GM12878 (cell line): ENCODE results near the gene COL7A1. TPM values are rescaled to one million over a fixed set of nuclear protein-coding genes. Genes with fewer than 3 reads are reported as not detected.

Experiments used
- ATAC-seq: fragments of 200-7000 bp; cut with Tn5 transposase; 3 replicates; pipeline ENCODE4 v1.9.1; 2020; ENCODE audit warnings: mild to moderate bottlenecking, moderate library complexity
- BruUV-seq: library from RNA; stranded (reverse); fragments of 400-500 nt; replicated peaks from 2 replicates; lab custom pipeline; 2021; lab: Mats Ljungman, UMichigan
- CTCF ChIA-PET: fragments of 300-600 bp; sonication (Branson Sonifier 250); formaldehyde crosslinking; extraction: SDS; loops from one replicate; lab custom pipeline; 2021; ENCODE audit warnings: inconsistent platforms; lab: Yijun Ruan, JAX
- POLR2A ChIA-PET: fragments of 350-600 bp; formaldehyde crosslinking; extraction: SDS; loops from one replicate; lab custom pipeline; 2021; ENCODE audit warnings: inconsistent platforms; lab: Charles Lee
- RAD21 ChIA-PET: fragments of 300-600 bp; sonication (Branson Sonifier 250); formaldehyde crosslinking; loops from one replicate; lab custom pipeline; 2023; ENCODE audit warnings: antibody characterized with exemption; ENCODE audit not compliant: unreplicated experiment; lab: Charles Lee
- SMC1A ChIA-PET: fragments of 300-600 bp; sonication (Branson Sonifier 250); formaldehyde crosslinking; loops from one replicate; lab custom pipeline; 2023; ENCODE audit not compliant: unreplicated experiment, uncharacterized antibody; lab: Charles Lee
- DNase-seq: peaks from one replicate; pipeline ENCODE4 v3.0.0-alpha.2; 2011; ENCODE audit warnings: low read depth, low spot score
- FAIRE-seq: peaks from 3 replicates; lab custom pipeline; 2011; peaks lifted over from hg19 to GRCh38; lab: Jason Lieb, UNC
- H2AFZ ChIP-seq: 2 replicates; pipeline ENCODE4 v1.6.0; 2011; ENCODE audit warnings: low read depth, low read length, control low read depth; ENCODE audit not compliant: control insufficient read depth
- H3K27ac ChIP-seq: 2 replicates; pipeline ENCODE4 v1.5.1; 2011; ENCODE audit warnings: control low read depth; ENCODE audit not compliant: control insufficient read depth, insufficient read depth
- H3K27me3 ChIP-seq, 2 experiments: replicated peaks in 1 of 2; 2 replicates each; pipeline versions ENCODE4 v1.6.0 to v1.6.1; 2011; ENCODE audit warnings: low read length in 1 of 2; ENCODE audit not compliant: control insufficient read depth in 2 of 2, insufficient read depth in 2 of 2
- H3K36me3 ChIP-seq, 2 experiments: 2 replicates each; pipeline ENCODE4 v1.5.1; 2011; ENCODE audit warnings: low read length in 1 of 2; ENCODE audit not compliant: control insufficient read depth in 2 of 2, insufficient read depth in 2 of 2
- H3K4me1 ChIP-seq: 2 replicates; pipeline ENCODE4 v1.6.1; 2011; ENCODE audit warnings: mild to moderate bottlenecking, low read length, moderate library complexity, mixed read lengths; ENCODE audit not compliant: control insufficient read depth, insufficient read depth
- H3K4me2 ChIP-seq: 2 replicates; pipeline ENCODE4 v1.6.0; 2011; ENCODE audit warnings: control low read depth; ENCODE audit not compliant: control insufficient read depth, insufficient read depth
- H3K4me3 ChIP-seq: fragments of 200-600 bp; sonication (generic); 2 replicates; pipeline ENCODE4 v1.5.1; 2016
- H3K79me2 ChIP-seq: 2 replicates; pipeline ENCODE4 v1.6.0; 2011; ENCODE audit warnings: low read length; ENCODE audit not compliant: control insufficient read depth, insufficient read depth
- H3K9ac ChIP-seq: 2 replicates; pipeline ENCODE4 v1.8.0; 2011; ENCODE audit warnings: low read length, control low read depth, mixed read lengths; ENCODE audit not compliant: control insufficient read depth, insufficient read depth
- H3K9me3 ChIP-seq: replicated peaks from 3 replicates; pipeline ENCODE4 v1.5.1; 2011; ENCODE audit warnings: mild to moderate bottlenecking, low read length; ENCODE audit not compliant: control insufficient read depth, insufficient read depth
- H4K20me1 ChIP-seq: 2 replicates; pipeline ENCODE4 v1.6.0; 2011; ENCODE audit not compliant: control insufficient read depth, insufficient read depth
- ATF2 ChIP-seq: IDR thresholded peaks from 2 replicates; pipeline ENCODE4 v1.6.1; 2012; ENCODE audit warnings: low read length, inconsistent platforms
- E4F1 ChIP-seq: fragments of 450-650 bp; IDR thresholded peaks from 2 replicates; pipeline ENCODE4 v1.6.1; 2018; ENCODE audit warnings: borderline replicate concordance, mild to moderate bottlenecking; ENCODE audit not compliant: partially characterized antibody
- FOS ChIP-seq: IDR thresholded peaks from 3 replicates; pipeline ENCODE4 v1.6.1; 2011; ENCODE audit warnings: borderline replicate concordance; ENCODE audit not compliant: insufficient read length; ENCODE audit errors: extremely low read depth
- HSF1 ChIP-seq: fragments of 150-350 bp; IDR thresholded peaks from 2 replicates; pipeline ENCODE4 v1.6.1; 2014; ENCODE audit warnings: mild to moderate bottlenecking, low read depth, low read length
- IKZF1 ChIP-seq: fragments of 450-650 bp; conservative IDR thresholded peaks from 2 replicates; pipeline ENCODE4 v1.6.1; 2017; ENCODE audit warnings: antibody characterized with exemption, mild to moderate bottlenecking
- KLF5 ChIP-seq: fragments of 450-650 bp; IDR thresholded peaks from 2 replicates; pipeline ENCODE4 v1.6.1; 2014; ENCODE audit warnings: mild to moderate bottlenecking; ENCODE audit not compliant: partially characterized antibody
- NFXL1 ChIP-seq: fragments of 450-650 bp; IDR thresholded peaks from 2 replicates; pipeline ENCODE4 v1.6.1; 2017; ENCODE audit warnings: antibody characterized with exemption, mild to moderate bottlenecking, borderline replicate concordance
- WRNIP1 ChIP-seq: IDR thresholded peaks from 2 replicates; pipeline ENCODE4 v1.6.1; 2011; ENCODE audit warnings: low read depth, low read length, improper control_type of control experiment, borderline replicate concordance
- WGBS: methylation state at CpG from one replicate; pipeline ENCODE4 v1.1.6; 2016; ENCODE audit warnings: low lambda C conversion rate; ENCODE audit not compliant: insufficient replicate concordance, insufficient coverage; ENCODE audit errors: missing lambda C conversion rate; 5-methylcytosine and 5-hydroxymethylcytosine counted together
- in situ Hi-C: fragments of 300-500 bp; cut with MboI; formaldehyde crosslinking; loops from 9 replicates; pipeline ENCODE4 v1.14.3; 2018; ENCODE audit warnings: mixed read lengths
- intact Hi-C: fragments of 100-400 bp; cut with micrococcal nuclease; formaldehyde crosslinking; loops from one replicate; pipeline ENCODE4 v1.14.2; 2022; ENCODE audit not compliant: unreplicated experiment
- polyA plus RNA-seq, 11 experiments: library from polyadenylated mRNA; depleted of rRNA in 4 of 11; unstranded in 6 of 11; stranded (reverse) in 5 of 11; fragments of >200 nt; fragmentation: Nextera tagmentation in 4 of 11; fragmentation: Illumina TruSeq in 1 of 11; extraction: Ambion mirVana in 4 of 11; extraction: Trizol in 1 of 11; gene quantifications; 1 replicate in 1 of 11; 2 replicates in 10 of 11; pipeline versions ENCODE4 v1.2.1 to v1.2.3, GENCODE V29; 2011 to 2016; ENCODE audit warnings: inconsistent platforms in 2 of 11, missing spikeins in 2 of 11, low read depth in 1 of 11
- total RNA-seq, 4 experiments: library from RNA; depleted of rRNA in 3 of 4; stranded (reverse); fragments of >200 nt in 3 of 4; fragmentation: Illumina TruSeq in 1 of 4; extraction: Trizol in 1 of 4; gene quantifications; 2 replicates each; pipeline versions ENCODE4 v1.2.1 to v1.2.3, GENCODE V29; 2013 to 2021

The COL7A1 gene
- total and polyA plus RNA-seq, 10 of the 15 experiments (the other 5 are each of a cell fraction or from before 2014, with no cell fraction given) = 0.01 to 1.9 (median 0.29) TPM; not detected in 1

GRCh38 chr3:48591436-48591835, 3.7 kb downstream of the COL7A1 start:
- Histone ChIP-seq H3K36me3 (no peaks in the 10 kb centered on the region), H3K79me2 (no peaks in the 10 kb centered on the region), H3K9ac (no peak overlapping the region), H4K20me1 (no peaks in the 10 kb centered on the region), H3K4me1 (no peaks in the 10 kb centered on the region; the same call in 1 of the 2 replicates), H3K27ac (no peak overlapping the region), H3K27me3 (peaks cover 0 to 9% of the 10 kb centered on the region in 2 experiments; a peak in 2 of 4 replicates), H3K4me2 (no peak overlapping the region), H3K4me3 (no peak overlapping the region), H2AFZ (no peak overlapping the region), H3K9me3 (no peaks in the 10 kb centered on the region)
- ATAC-seq (no peak), DNase-seq (no peak), FAIRE-seq (no peak)
- intact Hi-C loops = no loop called here
- no TSS peak for BruUV-seq
- POLR2A ChIA-PET = no interaction called here
- CTCF ChIA-PET = no interaction called here
- in situ Hi-C loops = no loop called here
- RAD21 ChIA-PET = no interaction called here
- TF ChIP-seq E4F1 (no peak), FOS (no peak), WRNIP1 (no peak), IKZF1 (no peak), HSF1 (no peak), NFXL1 (no peak), KLF5 (no peak), ATF2 (no peak)
- SMC1A ChIA-PET = no interaction called here
- 74% methylated on average over 14 of the region's 14 CpGs for WGBS
